Naive thymus-derived CD4-positive, alpha-beta T cell (primary cell): Measurements from ENCODE around the gene RABGGTA. TPM values are rescaled to one million over a fixed set of nuclear protein-coding genes. Genes with fewer than 3 reads are reported as not detected.

Experiments used
- ATAC-seq: fragments of 150-1000 bp; cut with Tn5 transposase; 2 replicates; pipeline ENCODE4 v1.10.0; 2021; ENCODE audit warnings: mild to moderate bottlenecking, moderate library complexity
- CTCF ChIA-PET: fragments of 350-600 bp; sonication (Branson Sonifier 250); formaldehyde crosslinking; loops from one replicate; lab custom pipeline; 2021; ENCODE audit warnings: antibody characterized with exemption; lab: Charles Lee
- POLR2A ChIA-PET: fragments of 350-600 bp; sonication (Branson Sonifier 250); formaldehyde crosslinking; loops from one replicate; lab custom pipeline; 2021; ENCODE audit warnings: antibody characterized with exemption, inconsistent platforms; lab: Charles Lee
- DNase-seq, 9 donors: peaks; one replicate each; pipeline versions ENCODE4 v3.0.0 to v3.0.0-alpha.2; 2020 to 2022; ENCODE audit warnings: mixed read lengths in 1 of 9
- H3K27ac ChIP-seq: one replicate; pipeline ENCODE4 v1.7.0; 2013; ENCODE audit warnings: mild to moderate bottlenecking, low read depth, low read length, moderate library complexity
- H3K27me3 ChIP-seq, 2 donors: one replicate each; pipeline ENCODE4 v1.7.0; 2013; ENCODE audit warnings: low read length in 2 of 2, mild to moderate bottlenecking in 2 of 2, moderate library complexity in 2 of 2; ENCODE audit not compliant: control insufficient read depth in 2 of 2, insufficient read depth in 2 of 2
- H3K36me3 ChIP-seq, 3 experiments: 1 replicate in 2 of 3; 2 replicates in 1 of 3; pipeline ENCODE4 v1.7.0; 2013; ENCODE audit warnings: low read length in 3 of 3, mild to moderate bottlenecking in 3 of 3, moderate library complexity in 1 of 3; ENCODE audit not compliant: insufficient read depth in 3 of 3, control insufficient read depth in 2 of 3
- H3K4me1 ChIP-seq, 2 donors: one replicate each; pipeline ENCODE4 v1.7.0; 2013; ENCODE audit warnings: low read length in 2 of 2, mild to moderate bottlenecking in 2 of 2, moderate library complexity in 1 of 2; ENCODE audit not compliant: control insufficient read depth in 2 of 2, insufficient read depth in 2 of 2
- H3K4me3 ChIP-seq: 2 replicates; pipeline ENCODE4 v1.7.0; 2013; ENCODE audit warnings: mild to moderate bottlenecking, low read length
- H3K9me3 ChIP-seq, 3 experiments: 1 replicate in 2 of 3; 2 replicates in 1 of 3; pipeline ENCODE4 v1.7.0; 2013; ENCODE audit warnings: low read length in 3 of 3; ENCODE audit not compliant: control insufficient read depth in 2 of 3
- H3K27ac Mint-ChIP-seq, 9 donors: one replicate each; pipeline ENCODE4 v1.8.0; 2020 to 2022; ENCODE audit warnings: mixed read lengths in 9 of 9, mild to moderate bottlenecking in 8 of 9, moderate library complexity in 5 of 9, inconsistent platforms in 2 of 9
- H3K27me3 Mint-ChIP-seq, 5 donors: one replicate each; pipeline ENCODE4 v1.8.0; 2021 to 2022; ENCODE audit warnings: mixed read lengths in 5 of 5, mild to moderate bottlenecking in 1 of 5
- H3K36me3 Mint-ChIP-seq, 5 donors: one replicate each; pipeline ENCODE4 v1.8.0; 2020 to 2022; ENCODE audit warnings: mixed read lengths in 5 of 5, mild to moderate bottlenecking in 3 of 5, inconsistent platforms in 1 of 5
- H3K4me1 Mint-ChIP-seq, 7 donors: one replicate each; pipeline ENCODE4 v1.8.0; 2020 to 2022; ENCODE audit warnings: mixed read lengths in 7 of 7, mild to moderate bottlenecking in 3 of 7, inconsistent platforms in 1 of 7
- H3K4me3 Mint-ChIP-seq, 10 donors: one replicate each; pipeline ENCODE4 v1.8.0; 2020 to 2022; ENCODE audit warnings: mild to moderate bottlenecking in 10 of 10, mixed read lengths in 10 of 10, moderate library complexity in 6 of 10, inconsistent platforms in 2 of 10
- H3K9me3 Mint-ChIP-seq, 11 donors: one replicate each; pipeline ENCODE4 v1.8.0; 2020 to 2022; ENCODE audit warnings: mixed read lengths in 11 of 11, mild to moderate bottlenecking in 4 of 11, inconsistent platforms in 1 of 11, moderate library complexity in 1 of 11
- intact Hi-C, 2 donors: fragments of 100-400 bp; cut with micrococcal nuclease; formaldehyde crosslinking; loops; one replicate each; pipeline ENCODE4 v1.15.1; 2023
- polyA plus RNA-seq, 2 donors: library from polyadenylated mRNA; unstranded; fragments of 300-500 nt; fragmentation: Illumina TruSeq; gene quantifications; one replicate each; pipeline ENCODE4 v1.2.3, GENCODE V29; 2021
- total RNA-seq, 6 experiments: library from RNA in 5 of 6; stranded (reverse) in 5 of 6; gene quantifications; 1 replicate in 5 of 6; 2 replicates in 1 of 6; pipeline ENCODE4 v1.2.3 and lab custom pipeline; 2021 to 2026

Gene RABGGTA
- total and polyA plus RNA-seq, 7 experiments from 2014 or later: 17.9 to 76.5 (median 54.3) TPM

GRCh38 chr14:24262821-24263733, 8.3 kb downstream of the RABGGTA start, which contains the start of gene TGM1:
Gene TGM1, minus strand, starts transcription at chr14:24263177. Its CDS starts 825 bp downstream, at chr14:24262352.
- no peak for ATAC-seq

GRCh38 chr14:24261969-24262327, 9.4 kb downstream of the RABGGTA start:
- Histone ChIP-seq H3K9me3 (no peaks in the 10 kb centered on the region), H3K36me3 (peaks cover 0 to 52% (median 0%) of the 10 kb centered on the region in 3 experiments), H3K27me3 (no peaks in the 10 kb centered on the region), H3K27ac (no peak overlapping the region), H3K4me3 (no peak overlapping the region), H3K4me1 (no peaks in the 10 kb centered on the region)
- Mint-ChIP-seq H3K36me3 (peaks cover 2 to 30% (median 12%) of the 10 kb centered on the region in 5 donors), H3K4me1 (peaks cover 0 to 3% (median 0%) of the 10 kb centered on the region in 7 donors), H3K27ac (no peak overlapping the region), H3K4me3 (no peak overlapping the region), H3K27me3 (no peaks in the 10 kb centered on the region), H3K9me3 (no peaks in the 10 kb centered on the region)
- ChIA-PET POLR2A (no interaction called here), CTCF (interaction anchor here (0.9 kb wide), 1 partner anchor 44 kb away, joined by 3 read pairs; no protein-coding TSS in a partner anchor)
- intact Hi-C loops: no loop called here
- no peak for DNase-seq
- no peak for ATAC-seq

More at GRCh38 chr14:24262821-24263733, 8.3 kb downstream of the RABGGTA start, which contains the start of gene TGM1:
- no peaks in the 10 kb centered on the region for H3K27me3 Mint-ChIP-seq
- Histone ChIP-seq H3K9me3 (no peaks in the 10 kb centered on the region), H3K4me3 (no peak within 1 kb of the TSS), H3K27ac (no peak within 1 kb of the TSS), H3K36me3 (peaks cover 0 to 62% (median 0%) of the 10 kb centered on the region in 3 experiments), H3K4me1 (no peaks in the 10 kb centered on the region), H3K27me3 (no peaks in the 10 kb centered on the region)
- POLR2A ChIA-PET: interaction anchor here (0.6 to 1.5 kb wide), 2 partner anchors 20 to 32 kb away, joined by 3 to 4 read pairs; partner anchors contain the start of gene TINF2
- peaks cover 0 to 7% (median 0%) of the 10 kb centered on the region in 7 donors for H3K4me1 Mint-ChIP-seq
- H3K36me3 Mint-ChIP-seq: peaks cover 6 to 35% (median 15%) of the 10 kb centered on the region in 5 donors
- no peak within 1 kb of the TSS for H3K4me3 Mint-ChIP-seq
- H3K27ac Mint-ChIP-seq: peak within 1 kb of the TSS in 3 of 9 donors; percentile 46 to 68 (median 56)
- DNase-seq: no peak
- CTCF ChIA-PET: interaction anchor here (0.9 kb wide), 1 partner anchor 43 kb away, joined by 3 read pairs; no protein-coding TSS in a partner anchor
- intact Hi-C loops: no loop called here
- no peaks in the 10 kb centered on the region for H3K9me3 Mint-ChIP-seq

- no peak for ATAC-seq
- H3K4me3 ChIP-seq: no peak overlapping the region
- Mint-ChIP-seq H3K9me3 (no peaks in the 10 kb centered on the region), H3K27ac (peak overlapping the region in 1 of 9 donors; percentile 73), H3K4me1 (peaks cover 0 to 3% (median 0%) of the 10 kb centered on the region in 7 donors), H3K36me3 (peaks cover 0 to 27% (median 12%) of the 10 kb centered on the region in 5 donors), H3K4me3 (no peak overlapping the region), H3K27me3 (no peaks in the 10 kb centered on the region)
- CTCF ChIA-PET: interaction anchor here (0.9 kb wide), 1 partner anchor 45 kb away, joined by 3 read pairs; no protein-coding TSS in a partner anchor
- intact Hi-C loops: no loop called here
- no peak for DNase-seq
- H3K4me1 ChIP-seq: no peaks in the 10 kb centered on the region
- H3K27ac ChIP-seq: no peak overlapping the region
- peaks cover 0 to 48% (median 0%) of the 10 kb centered on the region in 3 experiments for H3K36me3 ChIP-seq
- POLR2A ChIA-PET: no interaction called here
- H3K9me3 ChIP-seq: no peaks in the 10 kb centered on the region
- H3K27me3 ChIP-seq: no peaks in the 10 kb centered on the region
These were observed 10.0 kb downstream of the RABGGTA start for GRCh38 chr14:24261256-24261968.

- DNase-seq (no peak), ATAC-seq (no peak)
- Histone ChIP-seq H3K36me3 (peaks cover 0 to 46% (median 0%) of the 10 kb centered on the region in 3 experiments), H3K9me3 (no peaks in the 10 kb centered on the region), H3K27ac (no peak overlapping the region), H3K27me3 (no peaks in the 10 kb centered on the region), H3K4me1 (no peaks in the 10 kb centered on the region), H3K4me3 (no peak overlapping the region)
- peaks cover 0 to 26% (median 8%) of the 10 kb centered on the region in 5 donors for H3K36me3 Mint-ChIP-seq
- CTCF ChIA-PET: no interaction called here
- H3K27ac Mint-ChIP-seq: no peak overlapping the region
- H3K9me3 Mint-ChIP-seq: no peaks in the 10 kb centered on the region
- H3K27me3 Mint-ChIP-seq: no peaks in the 10 kb centered on the region
- intact Hi-C loops: no loop called here
- POLR2A ChIA-PET: no interaction called here
- peaks cover 0 to 3% (median 0%) of the 10 kb centered on the region in 7 donors for H3K4me1 Mint-ChIP-seq
- no peak overlapping the region for H3K4me3 Mint-ChIP-seq
These were observed 10.6 kb downstream of the RABGGTA start for GRCh38 chr14:24260780-24261157.

GRCh38 chr14:24260026-24260779, 11.2 kb downstream of the RABGGTA start:
- H3K9me3 ChIP-seq: no peaks in the 10 kb centered on the region
- no peaks in the 10 kb centered on the region for H3K27me3 Mint-ChIP-seq
- H3K4me1 Mint-ChIP-seq: peaks cover 0 to 3% (median 0%) of the 10 kb centered on the region in 7 donors
- H3K36me3 Mint-ChIP-seq: peaks cover 0 to 27% (median 9%) of the 10 kb centered on the region in 5 donors
- H3K27me3 ChIP-seq: no peaks in the 10 kb centered on the region
- no peaks in the 10 kb centered on the region for H3K9me3 Mint-ChIP-seq
- ChIA-PET CTCF (no interaction called here), POLR2A (no interaction called here)
- ATAC-seq: no peak
- peaks cover 0 to 45% (median 1%) of the 10 kb centered on the region in 3 experiments for H3K36me3 ChIP-seq
- no peak overlapping the region for H3K27ac Mint-ChIP-seq
- no peak overlapping the region for H3K27ac ChIP-seq
- intact Hi-C loops: no loop called here
- H3K4me3 Mint-ChIP-seq: no peak overlapping the region
- no peak for DNase-seq
- no peak overlapping the region for H3K4me3 ChIP-seq
- no peaks in the 10 kb centered on the region for H3K4me1 ChIP-seq
